HG03432 (cell line): ENCODE results near the gene PRKAG3.

Experiments
- ATAC-seq: cut with Tn5 transposase; IDR thresholded peaks from one replicate; pipeline ENCODE4 v1.9.1; 2021; ENCODE audit warnings: mild to moderate bottlenecking, moderate library complexity; ENCODE audit not compliant: unreplicated experiment

Gene PRKAG3

DNA sequence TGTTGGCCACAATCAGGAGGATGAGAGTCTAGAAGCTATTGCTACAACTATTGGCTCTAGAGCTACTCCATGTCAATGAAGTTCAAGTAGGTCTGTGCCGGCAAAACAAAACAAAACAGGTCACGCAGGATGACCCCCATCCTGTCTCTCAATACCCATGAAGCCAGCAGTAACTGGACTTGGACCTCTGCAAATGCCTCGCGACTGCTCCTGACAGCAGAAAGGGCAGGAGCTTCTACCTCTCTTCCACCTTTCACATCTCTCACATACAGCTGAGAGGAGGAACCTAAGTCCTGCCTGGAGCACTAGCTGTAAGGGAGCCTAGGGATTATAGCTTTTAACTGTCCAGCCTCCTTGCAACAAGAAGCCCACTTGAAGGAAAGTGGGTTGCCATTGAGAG, 16.0 kb downstream of the PRKAG3 start:
- no peak for ATAC-seq

DNA sequence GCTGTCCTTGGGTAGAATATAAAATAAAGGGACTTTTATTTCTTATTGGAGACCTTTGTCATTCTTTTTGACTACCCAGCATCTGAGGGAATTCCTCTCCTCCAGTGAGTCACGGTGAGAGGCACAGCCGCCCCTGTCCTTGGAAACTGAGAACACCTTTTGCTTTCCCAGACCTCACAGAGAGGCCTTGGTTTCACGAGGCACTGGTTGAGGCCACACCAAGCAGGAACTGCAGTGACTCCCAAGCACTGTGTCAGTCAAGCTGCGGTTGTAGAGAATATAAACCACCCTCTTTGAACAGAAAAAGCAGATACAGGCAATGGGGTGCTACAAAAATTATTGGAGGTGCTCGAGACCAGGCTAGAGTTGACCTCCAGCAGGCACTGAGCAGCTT, 16.4 kb downstream of the PRKAG3 start:
- ATAC-seq = no peak

DNA sequence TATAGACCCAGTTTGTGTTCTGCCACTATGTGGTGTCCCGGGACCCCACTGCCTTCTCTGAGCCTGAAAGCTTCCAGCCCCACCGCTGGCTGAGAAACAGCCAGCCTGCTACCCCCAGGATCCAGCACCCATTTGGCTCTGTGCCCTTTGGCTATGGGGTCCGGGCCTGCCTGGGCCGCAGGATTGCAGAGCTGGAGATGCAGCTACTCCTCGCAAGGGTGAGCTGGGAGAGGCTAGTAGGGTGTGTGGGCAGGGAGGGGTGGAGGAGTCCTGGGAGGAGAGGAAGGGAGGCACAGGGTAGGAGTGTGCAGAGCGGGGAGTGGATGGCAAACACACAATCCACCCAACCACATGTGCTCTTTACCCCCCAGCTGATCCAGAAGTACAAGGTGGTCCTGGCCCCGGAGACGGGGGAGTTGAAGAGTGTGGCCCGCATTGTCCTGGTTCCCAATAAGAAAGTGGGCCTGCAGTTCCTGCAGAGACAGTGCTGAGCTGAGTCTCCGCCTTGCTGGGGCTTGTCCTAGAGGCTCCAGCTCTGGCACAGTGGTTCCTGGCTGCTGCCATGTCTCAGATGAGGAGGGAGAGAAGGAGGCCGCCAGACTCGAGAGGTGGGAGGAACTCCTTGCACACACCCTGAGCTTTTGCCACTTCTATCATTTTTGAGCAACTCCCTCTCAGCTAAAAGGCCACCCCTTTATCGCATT, 16.9 kb downstream of the PRKAG3 start:
- ATAC-seq = no peak

DNA sequence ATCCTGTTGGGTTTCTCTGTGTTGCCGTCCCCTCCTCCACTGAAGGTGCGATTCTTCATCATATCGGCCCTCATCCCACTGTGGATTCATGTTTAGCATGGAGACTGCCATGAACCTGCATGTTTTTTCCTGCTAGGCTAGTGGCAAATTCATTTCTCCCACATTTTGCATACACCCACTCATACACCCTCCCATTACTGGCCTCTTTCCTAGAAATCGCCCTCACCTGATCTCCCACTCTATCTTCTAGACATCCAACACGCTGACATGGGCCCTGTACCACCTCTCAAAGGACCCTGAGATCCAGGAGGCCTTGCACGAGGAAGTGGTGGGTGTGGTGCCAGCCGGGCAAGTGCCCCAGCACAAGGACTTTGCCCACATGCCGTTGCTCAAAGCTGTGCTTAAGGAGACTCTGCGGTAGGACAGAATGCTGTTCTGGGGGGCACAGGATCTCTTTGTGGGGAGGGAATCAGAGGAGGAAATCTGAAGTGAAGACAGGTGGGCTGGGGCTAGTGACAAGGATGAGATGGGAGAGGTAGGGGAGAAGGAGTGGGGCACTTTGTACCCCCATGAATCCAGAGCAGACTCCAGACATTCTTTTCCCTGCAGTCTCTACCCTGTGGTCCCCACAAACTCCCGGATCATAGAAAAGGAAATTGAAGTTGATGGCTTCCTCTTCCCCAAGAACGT, 17.7 kb downstream of the PRKAG3 start:
- no peak for ATAC-seq

DNA sequence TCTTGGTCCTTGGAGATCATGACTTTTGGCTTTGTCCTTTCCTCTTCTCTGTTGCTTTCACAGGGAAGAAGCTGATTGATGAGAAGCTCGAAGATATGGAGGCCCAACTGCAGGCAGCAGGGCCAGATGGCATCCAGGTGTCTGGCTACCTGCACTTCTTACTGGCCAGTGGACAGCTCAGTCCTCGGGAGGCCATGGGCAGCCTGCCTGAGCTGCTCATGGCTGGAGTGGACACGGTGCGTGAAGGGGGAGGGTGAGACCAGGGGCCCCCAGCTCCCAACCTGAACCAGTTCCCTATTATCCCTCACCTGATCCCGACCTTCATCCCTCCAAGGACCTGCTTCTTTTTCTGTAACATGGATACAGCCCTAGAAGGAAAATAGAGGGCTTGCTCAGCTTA, 18.7 kb downstream of the PRKAG3 start:
- no peak for ATAC-seq

DNA sequence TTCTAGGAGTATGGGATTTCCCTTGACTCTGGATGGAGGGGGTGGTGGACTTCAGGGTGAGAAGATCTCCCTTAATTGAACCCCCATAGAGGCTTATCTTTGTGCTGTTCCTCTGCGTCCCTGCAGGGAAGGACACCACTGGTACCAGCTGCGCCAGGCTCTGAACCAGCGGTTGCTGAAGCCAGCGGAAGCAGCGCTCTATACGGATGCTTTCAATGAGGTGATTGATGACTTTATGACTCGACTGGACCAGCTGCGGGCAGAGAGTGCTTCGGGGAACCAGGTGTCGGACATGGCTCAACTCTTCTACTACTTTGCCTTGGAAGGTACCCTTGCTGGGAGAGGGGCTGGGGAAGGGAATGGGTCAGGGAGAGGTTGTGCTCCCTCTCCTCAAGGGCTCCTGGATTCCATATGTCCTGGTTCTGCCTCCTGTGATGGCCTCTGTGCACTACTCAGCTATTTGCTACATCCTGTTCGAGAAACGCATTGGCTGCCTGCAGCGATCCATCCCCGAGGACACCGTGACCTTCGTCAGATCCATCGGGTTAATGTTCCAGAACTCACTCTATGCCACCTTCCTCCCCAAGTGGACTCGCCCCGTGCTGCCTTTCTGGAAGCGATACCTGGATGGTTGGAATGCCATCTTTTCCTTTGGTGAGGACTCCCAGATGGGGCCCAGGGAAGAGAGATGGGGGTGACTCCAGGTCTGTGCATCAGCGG, 19.3 kb downstream of the PRKAG3 start:
- no peak for ATAC-seq

DNA sequence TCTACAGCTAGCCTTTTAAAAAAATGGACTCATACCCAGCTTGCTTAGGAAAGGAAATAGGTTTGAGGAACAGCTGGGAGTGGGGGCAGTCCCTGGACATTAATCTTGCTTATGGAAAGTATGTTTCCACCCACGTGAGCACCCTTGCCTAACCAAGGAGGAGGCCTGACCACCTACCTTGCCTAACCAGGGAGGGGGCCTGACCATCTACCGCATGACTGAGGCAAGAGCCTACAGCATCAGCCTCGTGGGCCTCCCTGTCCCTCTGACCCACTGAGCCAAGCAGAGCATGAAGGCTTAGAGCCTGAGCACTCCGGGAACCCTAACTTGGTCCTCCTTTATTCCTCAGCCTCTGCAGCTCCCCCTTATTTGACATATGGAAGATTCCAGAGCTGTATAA, 20.2 kb downstream of the PRKAG3 start:
- ATAC-seq = no peak

DNA sequence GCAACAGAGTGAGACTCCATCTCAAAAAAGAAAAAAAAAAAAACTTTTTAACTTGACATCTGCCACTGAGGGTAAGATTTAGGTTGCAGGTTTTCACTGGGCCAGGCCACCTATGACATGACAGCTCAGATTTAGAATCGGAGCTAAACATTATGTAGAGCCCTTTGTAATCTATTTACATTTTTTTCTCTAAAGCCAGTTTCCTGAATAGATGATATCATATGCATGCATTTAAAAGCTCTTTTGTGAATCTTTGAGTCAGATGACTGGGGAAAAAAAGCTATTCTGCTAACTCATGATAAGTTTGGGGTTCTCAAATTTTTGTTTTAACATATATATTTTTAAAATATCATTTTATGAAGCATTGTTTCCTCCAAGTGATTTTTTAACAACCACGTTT, 21.3 kb downstream of the PRKAG3 start:
- no peak for ATAC-seq

DNA sequence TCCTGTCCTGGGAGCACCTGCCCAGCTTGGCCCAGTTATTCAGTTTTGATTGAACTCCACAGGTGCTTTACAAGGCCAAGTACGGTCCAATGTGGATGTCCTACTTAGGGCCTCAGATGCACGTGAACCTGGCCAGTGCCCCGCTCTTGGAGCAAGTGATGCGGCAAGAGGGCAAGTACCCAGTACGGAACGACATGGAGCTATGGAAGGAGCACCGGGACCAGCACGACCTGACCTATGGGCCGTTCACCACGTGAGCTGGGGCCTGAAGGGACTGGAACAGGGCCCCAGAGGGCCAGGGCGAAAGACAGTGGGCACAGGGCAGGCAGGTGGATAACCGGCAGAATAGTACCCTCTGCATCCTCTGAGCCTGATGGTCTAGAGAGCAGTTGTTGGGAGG, 22.1 kb downstream of the PRKAG3 start:
- ATAC-seq = no peak

DNA sequence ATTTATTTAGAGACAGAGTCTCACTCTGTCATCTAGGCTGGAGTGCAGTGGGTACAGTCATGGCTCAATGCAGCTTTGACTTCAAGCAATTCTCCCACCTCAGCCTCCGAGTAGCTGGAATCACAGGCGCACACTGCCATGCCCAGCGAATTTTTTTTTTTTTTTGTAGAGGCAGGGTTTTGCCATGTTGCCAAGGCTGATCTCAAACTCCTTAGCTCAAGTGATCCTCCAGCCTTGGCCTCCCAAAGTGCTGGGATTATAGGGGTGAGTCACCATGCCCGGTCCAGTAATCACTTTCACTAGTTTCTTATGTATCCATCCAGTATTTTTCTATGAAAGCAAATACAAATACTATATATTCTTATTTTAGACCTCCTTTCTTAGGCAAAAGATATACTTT, 24.0 kb downstream of the PRKAG3 start:
- ATAC-seq = no peak

DNA sequence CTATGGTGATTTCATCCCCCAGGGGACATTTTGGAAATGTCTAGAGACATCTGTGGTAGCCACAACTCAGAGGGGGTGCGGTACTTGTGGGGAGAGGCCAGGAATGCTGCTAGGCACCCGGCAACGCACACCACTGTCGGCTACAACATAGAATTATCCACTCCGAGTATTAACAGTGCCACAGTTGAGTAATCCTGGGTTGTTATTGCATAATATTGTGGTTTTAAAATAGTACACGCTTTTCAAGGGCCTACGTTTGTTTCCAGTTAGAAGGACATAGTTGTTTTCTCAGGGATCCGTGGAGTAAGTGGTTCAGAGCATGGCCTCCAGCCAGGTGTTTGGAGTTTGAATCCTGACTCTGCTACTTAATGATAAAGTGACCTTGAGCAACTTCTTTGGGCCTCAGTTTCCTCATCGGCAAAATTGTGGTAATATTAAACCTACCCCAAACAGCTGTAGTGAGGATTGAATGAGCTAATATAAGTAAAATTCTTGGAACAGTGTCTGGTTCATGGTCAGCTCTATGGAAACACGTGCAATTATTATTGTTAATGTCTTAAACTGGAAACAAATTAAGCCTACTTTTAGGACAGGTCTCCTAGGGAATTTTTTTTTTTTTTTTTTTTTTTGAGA, 25.1 kb downstream of the PRKAG3 start:
- ATAC-seq = peak; percentile 58

DNA sequence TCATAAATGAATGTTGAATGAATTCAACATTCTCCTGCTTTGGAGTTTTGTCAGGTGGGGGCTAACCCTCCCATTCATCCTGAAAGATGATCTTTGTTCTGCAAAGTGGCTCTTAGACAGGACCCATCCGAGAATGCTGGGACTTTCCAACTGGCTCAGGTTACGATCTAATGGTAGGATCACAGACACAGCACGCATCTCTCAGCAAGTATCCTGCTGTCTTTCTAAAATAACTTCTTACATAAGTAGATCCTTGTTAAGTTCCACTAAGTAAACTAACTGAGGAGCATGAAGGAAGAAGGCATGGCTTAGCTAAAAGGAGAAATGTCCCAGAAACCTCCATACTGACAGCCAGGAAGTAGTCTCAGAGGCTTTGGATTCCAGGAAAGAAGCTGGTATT, 26.0 kb downstream of the PRKAG3 start:
- ATAC-seq = no peak

DNA sequence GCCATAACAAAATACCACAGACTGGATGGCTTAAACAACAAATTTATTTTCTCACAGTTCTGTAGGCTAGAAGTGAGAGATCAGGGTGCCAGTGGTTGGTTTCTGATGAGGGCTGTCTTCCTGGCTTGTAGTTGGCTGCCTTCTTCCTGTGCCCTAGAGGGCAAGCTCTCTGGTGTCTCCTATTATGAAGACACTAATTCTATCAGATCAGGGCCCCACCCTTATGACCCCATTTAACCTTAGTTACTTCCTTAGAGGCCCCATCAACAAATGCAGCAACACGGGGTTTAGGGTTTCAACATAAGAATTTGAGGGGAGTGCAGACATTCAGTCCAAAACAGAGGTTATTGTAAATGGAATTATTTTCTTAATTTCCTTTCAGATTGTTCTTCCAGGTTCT, 26.8 kb downstream of the PRKAG3 start:
- ATAC-seq = no peak

DNA sequence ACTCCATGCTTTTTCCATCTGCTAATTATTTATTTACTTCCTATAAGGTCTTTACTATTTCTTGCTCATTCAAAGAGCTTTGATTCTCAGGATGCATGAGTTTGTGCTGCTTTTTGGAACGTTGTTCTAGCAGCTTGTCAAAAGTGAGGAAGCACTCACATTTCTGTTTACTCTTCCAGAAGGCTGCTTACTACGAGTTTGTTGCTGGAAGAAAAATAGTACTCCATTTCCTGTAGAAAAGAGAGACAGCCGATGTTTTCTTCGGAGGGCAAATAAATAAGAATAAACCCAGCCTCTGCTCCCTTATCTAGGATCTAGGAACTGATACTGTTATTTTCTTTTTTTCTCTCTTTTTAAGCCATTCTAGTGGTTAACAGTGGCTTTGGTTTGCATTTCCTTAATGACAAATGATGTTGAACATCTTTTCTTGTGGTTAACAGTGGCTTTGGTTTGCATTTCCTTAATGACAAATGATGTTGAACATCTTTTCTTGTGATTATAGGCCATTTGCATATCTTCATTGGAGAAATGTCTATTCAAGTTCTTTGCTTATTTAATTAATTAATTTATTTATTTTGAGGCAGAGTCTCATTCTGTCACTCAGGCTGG, 29.1 kb downstream of the PRKAG3 start:
- no peak for ATAC-seq

DNA sequence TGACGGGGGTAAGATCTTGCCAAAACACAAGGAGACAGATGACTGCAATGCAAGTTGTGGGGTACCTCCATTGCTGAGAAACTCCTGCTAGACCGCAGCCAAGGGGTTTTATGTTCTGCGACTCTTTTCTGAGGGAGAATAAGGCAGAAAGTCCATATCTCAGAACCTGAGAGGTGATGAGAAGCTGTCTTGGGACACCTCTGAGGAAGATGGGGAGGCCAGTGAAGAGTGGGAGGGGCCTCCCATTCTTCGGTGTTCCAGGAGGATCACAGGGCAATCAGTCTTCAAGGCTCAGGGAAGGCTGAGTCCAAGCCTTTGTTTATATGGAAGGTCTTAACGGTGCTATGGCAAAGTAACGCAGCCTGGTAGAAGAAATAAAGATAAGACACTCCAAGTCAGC, 31.6 kb downstream of the PRKAG3 start:
- ATAC-seq = no peak

DNA sequence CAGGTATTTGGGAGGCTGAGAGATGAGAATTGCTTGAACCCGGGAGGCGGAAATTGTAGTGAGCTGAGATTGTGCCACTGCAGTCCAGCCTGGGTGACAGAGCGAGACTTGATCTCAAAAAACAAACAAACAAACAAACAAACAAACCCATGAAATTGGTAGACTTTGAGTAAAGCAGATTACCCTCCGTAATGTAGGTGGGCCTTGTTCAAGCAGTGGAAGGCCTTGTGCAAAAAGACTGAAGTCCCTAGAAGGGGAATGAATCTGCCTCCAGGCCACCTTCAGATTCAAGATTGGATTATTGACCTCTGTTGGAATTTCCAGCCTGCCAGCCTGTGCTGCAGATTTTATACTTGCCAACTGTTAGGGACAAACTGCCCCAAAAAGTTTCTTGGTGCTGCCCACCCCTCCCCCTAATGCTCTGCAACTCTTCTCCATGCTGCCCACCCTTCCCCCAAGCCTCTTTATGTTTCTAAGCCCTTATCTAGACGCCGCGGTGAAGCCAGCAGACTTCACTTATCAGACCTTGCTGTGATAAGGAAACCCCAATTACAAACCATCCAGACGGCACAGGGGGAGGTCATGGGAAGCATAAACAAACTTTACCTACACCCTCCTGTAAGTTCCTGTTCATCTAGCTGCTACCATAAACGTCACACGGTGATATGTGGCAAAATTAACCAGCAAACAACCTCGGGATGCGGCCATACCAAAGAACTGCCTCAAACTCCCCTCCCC, 32.7 kb downstream of the PRKAG3 start:
- ATAC-seq = no peak

DNA sequence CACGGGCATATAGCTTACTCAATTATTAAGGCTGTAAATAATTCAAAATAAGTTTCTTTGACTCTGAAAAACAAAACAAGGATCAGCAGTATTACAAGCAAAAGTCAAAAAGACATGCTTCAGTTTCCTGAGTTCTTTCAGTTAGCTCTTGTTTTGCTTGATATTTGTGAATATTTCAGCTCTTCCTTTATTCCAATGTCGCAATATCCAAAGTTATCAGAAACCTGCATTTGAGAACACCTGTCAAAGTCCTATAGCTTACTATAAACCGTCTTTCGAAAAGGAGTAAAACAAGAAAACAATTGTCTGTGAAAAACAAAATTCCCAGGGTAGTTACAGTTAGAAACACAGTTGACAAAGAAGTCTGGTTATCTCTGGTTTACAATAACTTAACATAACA, 34.9 kb downstream of the PRKAG3 start:
- no peak for ATAC-seq

DNA sequence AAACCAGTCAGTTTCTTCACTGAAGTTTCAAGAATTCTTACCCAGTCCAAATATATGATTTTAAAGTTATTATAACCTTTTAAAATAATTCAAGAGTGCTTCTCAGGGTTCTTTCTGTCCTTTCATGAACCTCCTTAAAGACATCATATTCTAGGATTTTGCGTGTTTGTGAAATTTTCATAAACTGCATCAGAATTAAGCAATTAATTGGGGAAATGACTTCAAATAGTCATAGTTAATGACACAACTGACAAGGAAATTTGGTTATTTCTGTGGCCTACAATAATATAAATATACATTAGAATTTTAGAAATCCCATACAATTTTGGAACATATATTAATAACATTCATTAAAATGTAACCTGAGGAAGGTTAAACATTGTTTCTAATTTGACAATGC, 39.2 kb downstream of the PRKAG3 start:
- no peak for ATAC-seq

DNA sequence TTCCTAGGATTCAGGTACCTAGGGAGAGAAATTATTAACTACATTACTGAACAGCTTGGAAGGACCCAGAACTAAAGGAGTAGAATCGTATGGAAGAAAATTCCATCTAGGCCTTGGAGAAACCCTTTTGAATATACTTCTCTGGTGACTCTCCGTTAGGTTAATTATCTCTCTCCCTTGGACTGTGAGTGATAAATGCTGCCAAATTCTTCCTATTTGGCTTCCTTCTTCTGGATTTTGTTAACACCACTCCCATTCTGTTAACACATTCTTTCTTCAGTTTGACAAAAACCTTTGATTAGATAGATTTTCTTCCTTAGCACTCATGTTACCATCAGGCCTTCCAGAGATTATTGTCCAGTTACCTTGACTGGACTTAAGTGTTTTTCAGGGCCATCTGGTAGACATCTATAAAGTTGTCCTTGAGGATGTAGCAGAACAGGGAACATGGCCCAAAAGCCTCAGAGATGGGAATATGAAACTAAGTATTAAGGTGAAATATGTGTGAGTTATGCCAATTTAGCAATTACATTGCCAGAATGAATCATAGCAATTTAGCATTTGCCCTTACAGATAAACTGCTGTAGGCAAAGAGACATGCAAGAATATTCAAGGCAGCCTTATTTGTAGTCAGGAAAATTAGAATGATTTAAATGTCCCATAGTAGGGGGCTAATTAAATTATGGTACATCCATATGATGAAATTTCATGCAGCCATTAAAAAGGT, 42.9 kb downstream of the PRKAG3 start:
- no peak for ATAC-seq

DNA sequence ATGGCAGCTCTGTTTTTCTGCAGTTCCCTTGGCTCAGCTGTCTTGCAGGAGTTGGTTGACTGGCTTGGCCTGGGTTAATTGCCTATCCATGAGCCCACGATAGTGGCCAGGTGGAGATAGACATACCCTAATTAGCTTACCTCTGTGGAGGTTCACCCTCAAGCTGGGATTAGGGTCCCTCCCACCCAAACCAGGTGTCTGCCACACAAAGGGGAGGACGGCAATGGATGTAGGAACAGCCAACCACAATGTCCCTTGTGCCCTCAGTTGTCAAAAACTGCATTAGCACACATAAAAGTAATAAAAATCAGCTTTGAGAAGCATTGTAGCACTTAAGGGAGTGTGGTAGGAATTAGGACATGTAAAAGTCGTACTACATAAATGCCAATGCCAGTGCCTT, 45.5 kb downstream of the PRKAG3 start:
- ATAC-seq = no peak
